IPS-18c (cell line): ENCODE results near the gene SLC1A2.

Experiments used
- H3K4me3 ChIP-seq: 2 replicates; pipeline ENCODE4 v1.7.0; 2013; ENCODE audit warnings: low read depth, mild to moderate bottlenecking, low read length, moderate library complexity; ENCODE audit not compliant: insufficient read depth
- H3K9me3 ChIP-seq: one replicate; pipeline ENCODE4 v1.6.1; 2013; ENCODE audit warnings: mild to moderate bottlenecking, low read length, moderate library complexity; ENCODE audit not compliant: control insufficient read depth, insufficient read depth

Gene SLC1A2

DNA sequence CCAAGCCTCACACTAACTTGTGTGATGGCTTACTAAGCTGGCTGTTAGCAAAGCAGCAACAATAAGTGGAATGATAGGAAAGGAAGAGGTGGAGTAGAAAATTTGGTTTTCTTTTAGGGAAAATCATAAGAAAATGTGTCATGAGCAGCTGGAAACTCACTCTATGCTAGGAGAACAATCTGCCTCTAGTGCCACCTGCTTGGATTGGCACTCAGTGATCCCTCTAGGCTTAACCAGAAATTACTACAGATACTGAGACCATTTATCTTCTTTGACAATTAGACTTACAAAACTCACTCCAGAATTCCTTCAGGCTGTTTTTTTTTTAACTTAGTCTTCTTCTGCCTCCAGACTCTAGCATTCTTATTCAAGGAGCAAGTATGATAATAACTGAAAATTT, 163.1 kb downstream of the SLC1A2 start:
- no peaks in the 10 kb centered on the region for H3K9me3 ChIP-seq
- no peak overlapping the region for H3K4me3 ChIP-seq

DNA sequence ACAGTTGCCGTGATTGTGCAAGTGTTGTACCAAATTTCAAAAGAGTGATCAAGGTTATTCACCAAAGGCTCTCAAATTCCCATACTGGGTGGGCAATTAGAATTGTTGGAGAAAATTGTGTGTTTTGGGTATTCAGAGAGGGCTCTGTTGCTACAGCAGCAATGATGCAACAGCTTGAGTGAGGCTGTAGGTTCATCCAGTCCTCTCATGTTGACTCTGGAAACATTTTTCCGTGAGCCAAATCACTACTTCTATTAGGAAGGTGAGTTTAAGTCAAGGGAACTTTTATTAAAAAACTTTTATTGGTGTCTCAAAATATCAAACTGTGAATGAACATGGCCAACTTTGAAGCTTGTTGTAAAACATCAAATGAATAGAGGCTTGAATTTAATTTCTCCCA, 163.8 kb downstream of the SLC1A2 start:
- Histone ChIP-seq H3K9me3 (no peaks in the 10 kb centered on the region), H3K4me3 (no peak overlapping the region)

DNA sequence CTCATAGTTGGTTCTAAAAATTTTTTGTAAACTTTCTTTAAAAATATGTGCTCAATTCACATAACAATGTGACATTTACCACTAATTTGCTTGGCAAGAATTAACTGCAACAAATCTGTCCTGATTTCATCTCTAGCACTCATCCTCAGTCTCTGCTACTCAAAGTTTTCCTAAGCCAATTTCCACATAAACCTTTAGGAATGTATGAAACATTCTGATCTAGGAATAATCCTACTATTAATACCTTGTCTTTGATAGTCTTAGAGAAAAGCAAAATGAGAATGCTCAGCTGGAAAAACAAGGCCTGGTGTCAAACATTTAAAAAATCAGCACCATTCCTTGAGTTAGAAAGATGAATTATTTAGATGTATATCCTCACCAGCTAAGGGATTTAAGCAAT, 166.1 kb downstream of the SLC1A2 start:
- no peaks in the 10 kb centered on the region for H3K9me3 ChIP-seq
- no peak overlapping the region for H3K4me3 ChIP-seq

DNA sequence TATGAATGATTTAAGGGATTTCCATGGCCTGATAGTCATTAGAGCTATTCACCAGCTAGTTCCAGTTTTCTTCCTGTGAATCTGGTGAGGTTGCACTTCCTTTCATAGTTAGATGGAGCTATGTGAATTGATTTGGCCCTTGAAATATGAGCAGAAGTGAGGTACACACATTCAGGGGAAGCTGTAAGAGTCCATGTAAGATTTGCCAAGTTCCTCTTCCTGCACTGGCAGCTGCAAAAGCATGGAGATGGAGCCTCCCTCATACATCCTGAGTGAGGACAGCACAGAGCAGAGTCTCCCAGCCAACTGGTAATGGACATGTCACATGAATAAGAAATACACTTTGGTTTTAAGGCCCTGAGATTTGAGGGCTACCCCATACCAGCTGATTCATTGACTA, 168.7 kb downstream of the SLC1A2 start:
- Histone ChIP-seq H3K9me3 (no peaks in the 10 kb centered on the region), H3K4me3 (no peak overlapping the region)

DNA sequence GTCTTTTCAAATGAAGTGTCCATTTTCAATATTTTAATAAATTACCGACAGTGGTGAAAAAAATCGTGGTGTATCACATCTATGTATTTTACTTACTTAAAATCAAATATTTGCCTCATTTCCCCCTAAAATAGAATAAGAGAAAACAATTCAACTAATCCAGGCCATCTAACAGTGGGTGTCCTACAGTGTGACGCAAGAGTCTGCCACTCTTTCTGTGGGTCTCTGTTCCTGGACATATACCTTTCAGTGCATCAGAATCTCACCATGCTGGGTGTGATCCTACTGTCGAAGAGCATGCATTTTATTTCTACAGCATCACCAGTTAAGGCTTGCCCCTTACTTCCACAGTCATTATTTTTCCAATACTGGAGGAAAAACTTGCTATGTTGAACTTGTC, 169.2 kb downstream of the SLC1A2 start:
- no peaks in the 10 kb centered on the region for H3K9me3 ChIP-seq
- H3K4me3 ChIP-seq, result no peak overlapping the region

DNA sequence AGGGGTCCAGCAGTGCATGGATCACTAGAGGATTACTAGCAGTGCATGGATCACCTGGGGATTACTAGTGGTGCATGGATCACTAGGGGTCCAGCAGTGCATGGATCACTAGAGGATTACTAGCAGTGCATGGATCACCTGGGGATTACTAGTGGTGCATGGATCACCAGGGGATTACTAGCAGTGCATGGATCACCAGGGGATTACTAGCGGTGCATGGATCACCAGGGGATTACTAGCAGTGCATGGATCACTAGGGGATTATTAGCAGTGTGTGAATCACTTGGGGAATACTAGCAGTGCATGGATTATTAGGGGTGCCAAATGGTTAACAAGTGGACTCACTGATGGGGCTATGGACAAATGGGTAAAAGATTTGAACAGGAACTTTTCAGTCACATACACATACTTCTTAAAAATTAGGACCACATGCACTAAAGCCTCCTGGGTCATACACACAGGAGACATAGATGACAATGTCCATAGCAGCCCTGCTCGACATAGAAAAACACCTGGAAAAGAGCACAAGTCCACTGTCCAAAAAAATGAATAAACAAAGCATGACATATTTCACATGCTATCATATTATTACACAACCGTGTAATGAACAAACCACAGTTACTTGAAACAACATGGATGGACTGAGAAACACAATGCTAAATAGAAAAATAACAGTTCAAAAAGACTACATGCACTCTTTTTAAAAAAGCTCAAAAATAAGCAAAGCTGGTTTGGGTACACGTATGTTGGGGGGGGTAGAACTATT, 170.6 kb downstream of the SLC1A2 start:
- no peaks in the 10 kb centered on the region for H3K9me3 ChIP-seq
- no peak overlapping the region for H3K4me3 ChIP-seq

DNA sequence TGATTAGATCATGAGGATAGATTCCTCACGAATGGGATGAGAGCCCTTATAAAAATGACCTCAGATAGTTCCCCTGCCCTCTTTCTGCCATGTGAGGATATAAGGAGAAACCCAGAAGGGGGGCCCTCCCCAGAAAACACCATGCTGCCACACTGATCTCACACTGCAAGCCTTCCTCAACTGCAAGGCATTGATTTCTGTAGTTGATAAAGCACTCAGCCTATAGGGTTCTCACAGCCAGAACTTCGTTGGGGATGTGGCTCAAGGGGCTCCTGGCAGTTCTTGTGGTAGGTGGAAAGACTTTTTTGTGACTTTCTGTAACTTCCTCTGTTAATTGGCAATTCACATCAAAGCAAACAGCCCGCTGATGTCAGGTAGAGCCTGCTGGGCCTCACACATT, 171.5 kb downstream of the SLC1A2 start:
- Histone ChIP-seq H3K4me3 (no peak overlapping the region), H3K9me3 (no peaks in the 10 kb centered on the region)

DNA sequence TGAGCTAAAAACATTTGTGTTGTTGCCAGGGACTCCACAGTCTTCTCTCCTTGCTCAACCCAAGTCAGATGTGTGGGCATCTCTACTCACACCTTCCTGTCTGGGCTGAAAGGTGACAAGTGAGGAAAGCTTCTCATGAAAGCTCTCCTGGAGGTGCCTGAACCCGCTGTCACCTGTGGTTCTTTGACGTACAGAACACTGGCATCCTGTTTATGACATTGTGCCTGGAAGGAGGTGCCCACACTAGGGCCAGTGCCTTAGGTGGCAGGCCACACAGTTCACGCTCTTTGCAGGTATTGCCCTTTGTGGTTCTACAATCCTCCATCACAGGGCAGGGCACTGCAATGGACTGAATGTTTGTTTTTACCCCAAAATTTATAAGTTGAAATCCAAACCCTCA, 171.9 kb downstream of the SLC1A2 start:
- H3K4me3 ChIP-seq, result no peak overlapping the region
- no peaks in the 10 kb centered on the region for H3K9me3 ChIP-seq

DNA sequence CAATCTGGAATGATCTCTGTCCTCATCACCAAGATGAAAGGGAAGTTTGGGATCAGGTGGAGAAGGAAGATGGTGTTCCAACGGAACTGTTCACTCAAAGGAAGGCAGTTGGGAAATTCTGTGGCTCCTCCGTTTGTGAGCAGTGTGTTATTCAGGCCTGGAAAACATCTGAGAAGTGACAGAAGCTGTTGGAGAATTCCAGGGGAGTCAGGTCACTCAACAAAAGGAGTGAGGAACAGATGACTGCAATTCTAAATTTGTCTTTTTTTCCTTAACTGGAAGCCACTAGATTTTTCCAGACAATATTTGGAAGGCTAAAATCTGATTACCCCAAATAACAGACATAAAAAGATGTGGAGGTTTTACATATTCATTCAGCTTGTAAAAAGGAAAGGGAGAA, 172.6 kb downstream of the SLC1A2 start:
- H3K9me3 ChIP-seq, result no peaks in the 10 kb centered on the region
- no peak overlapping the region for H3K4me3 ChIP-seq

DNA sequence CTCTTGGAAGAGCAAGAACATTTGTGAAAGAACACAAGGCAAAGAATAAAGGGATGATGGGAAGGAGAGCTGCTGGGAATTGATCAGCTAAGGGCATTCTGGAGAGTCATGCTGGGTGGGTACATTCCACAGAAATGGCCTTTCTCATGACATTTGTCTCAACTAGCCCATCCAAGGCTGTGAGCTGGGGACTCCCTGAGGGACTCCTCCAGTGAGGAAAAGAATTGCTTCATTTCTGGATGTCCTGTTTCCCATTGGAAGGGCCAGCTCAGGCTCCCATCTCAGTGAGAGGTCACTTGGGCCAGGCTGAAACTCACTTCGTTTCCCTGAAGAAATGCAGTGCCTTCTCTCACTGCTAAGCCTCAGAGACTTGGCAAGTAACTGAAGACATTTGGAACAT, 173.6 kb downstream of the SLC1A2 start:
- no peak overlapping the region for H3K4me3 ChIP-seq
- H3K9me3 ChIP-seq, result no peaks in the 10 kb centered on the region

DNA sequence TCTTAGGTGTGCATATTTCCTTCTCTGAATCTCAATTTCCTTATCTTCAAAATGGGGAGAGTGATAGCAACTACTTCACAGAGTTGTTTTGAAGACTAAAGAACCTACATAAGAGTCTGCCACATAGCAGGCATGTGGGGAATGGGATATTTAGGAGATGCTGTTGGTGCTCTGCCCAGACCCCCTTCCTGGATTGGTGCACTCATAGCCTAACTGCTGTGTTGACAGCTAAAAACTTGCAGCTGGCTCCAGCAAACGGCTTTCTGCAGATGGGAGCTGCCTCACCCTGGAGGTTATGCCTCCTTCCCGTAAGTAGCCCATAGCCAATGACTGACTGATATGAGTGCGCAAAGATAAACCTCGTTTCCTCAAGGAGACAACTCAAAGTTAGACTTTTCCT, 174.3 kb downstream of the SLC1A2 start:
- Histone ChIP-seq H3K4me3 (no peak overlapping the region), H3K9me3 (no peaks in the 10 kb centered on the region)

DNA sequence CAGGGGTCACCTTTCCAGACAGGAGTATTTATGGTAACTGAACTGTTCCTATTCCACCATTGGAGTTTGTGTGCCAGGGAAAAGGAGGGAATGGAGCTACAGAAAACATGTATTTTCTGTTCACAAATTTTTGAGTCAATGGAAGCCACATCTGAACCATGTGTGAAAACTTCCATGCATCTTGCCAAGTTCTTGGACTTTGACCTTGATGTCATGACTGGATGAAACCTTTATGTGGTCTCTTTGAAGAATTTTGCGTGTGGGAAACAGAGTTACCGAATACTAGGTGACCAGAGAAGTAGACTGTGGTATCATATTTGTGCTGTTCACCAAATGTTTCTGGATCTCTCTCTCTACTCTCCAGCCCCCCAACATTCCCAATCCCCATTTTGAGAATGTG, 175.6 kb downstream of the SLC1A2 start:
- no peak overlapping the region for H3K4me3 ChIP-seq
- H3K9me3 ChIP-seq, result no peaks in the 10 kb centered on the region

DNA sequence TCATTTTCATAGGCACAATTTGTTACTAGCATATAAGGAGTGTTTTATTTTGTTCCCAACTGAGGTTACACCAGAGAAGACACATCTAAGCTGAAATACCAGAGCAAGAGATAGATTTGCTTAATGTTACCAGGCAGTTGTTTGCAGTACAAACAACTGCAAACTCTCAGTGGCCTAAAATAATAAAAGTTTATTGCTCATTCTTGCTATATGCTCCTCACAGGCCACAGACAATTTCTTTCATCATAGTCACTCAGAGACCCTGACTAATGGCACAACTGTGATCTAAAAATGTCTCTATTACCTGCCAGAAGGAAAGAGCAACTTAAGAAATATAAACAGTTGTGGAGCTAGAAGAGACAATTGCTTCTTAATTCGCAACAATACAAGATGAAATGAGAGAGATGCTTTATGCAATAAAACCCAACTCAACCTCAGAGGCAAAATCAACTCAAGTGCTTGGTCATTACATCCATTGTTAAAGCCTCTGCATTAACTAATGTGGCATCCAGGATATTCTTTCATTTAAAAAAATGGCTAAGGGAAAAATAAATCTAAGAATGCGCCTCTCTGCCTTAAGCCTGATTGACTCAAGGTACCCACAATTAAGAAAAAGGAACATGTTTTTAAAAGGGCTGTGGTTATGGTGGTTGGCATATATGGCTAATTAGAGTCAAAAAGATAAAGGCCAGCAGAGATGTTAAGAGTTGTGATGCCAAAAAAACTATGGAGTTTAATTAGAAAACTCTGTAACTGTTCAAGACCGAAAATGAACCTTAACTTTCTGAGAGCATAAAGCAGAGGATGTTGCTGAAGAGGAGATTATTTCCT, 176.7 kb downstream of the SLC1A2 start:
- H3K9me3 ChIP-seq, result no peaks in the 10 kb centered on the region
- no peak overlapping the region for H3K4me3 ChIP-seq

DNA sequence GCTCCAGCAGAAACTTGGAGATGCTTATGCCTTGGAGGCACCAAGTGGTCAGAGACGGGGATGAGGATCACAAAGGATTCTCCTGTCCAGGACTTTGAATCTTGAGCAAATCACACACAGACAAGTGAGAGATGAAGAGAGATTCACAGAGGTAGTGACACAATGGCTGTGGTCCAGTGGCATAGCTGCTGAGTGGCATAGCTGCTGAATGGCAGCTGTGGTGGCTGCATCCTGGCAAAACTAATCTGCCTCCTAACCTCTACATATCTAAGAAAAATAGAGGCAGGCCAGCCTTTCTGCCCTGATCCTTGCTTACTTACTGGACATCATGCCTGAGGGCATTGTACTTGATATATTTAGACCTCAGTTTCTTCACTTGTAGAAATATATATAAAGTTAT, 177.8 kb downstream of the SLC1A2 start:
- Histone ChIP-seq H3K9me3 (no peaks in the 10 kb centered on the region), H3K4me3 (no peak overlapping the region)

DNA sequence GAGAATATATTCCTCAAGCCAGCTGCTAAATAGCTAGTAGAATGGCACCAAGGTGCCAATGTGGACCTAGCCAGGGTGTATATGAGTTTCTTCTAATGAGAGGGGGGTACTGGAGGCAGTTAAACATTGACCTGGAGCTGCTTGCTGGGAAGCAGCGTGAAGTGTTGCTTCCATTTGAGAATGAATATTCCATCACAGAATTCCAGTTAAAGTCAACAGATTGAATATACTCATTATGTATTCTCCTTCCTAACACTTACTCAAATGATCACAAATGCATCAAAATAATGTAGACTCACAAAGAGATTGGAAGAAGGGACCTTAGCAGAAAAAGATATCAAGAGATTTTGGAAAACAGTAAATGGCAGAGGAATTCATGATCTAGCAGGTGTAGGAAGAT, 178.3 kb downstream of the SLC1A2 start:
- H3K9me3 ChIP-seq, result no peaks in the 10 kb centered on the region
- no peak overlapping the region for H3K4me3 ChIP-seq

DNA sequence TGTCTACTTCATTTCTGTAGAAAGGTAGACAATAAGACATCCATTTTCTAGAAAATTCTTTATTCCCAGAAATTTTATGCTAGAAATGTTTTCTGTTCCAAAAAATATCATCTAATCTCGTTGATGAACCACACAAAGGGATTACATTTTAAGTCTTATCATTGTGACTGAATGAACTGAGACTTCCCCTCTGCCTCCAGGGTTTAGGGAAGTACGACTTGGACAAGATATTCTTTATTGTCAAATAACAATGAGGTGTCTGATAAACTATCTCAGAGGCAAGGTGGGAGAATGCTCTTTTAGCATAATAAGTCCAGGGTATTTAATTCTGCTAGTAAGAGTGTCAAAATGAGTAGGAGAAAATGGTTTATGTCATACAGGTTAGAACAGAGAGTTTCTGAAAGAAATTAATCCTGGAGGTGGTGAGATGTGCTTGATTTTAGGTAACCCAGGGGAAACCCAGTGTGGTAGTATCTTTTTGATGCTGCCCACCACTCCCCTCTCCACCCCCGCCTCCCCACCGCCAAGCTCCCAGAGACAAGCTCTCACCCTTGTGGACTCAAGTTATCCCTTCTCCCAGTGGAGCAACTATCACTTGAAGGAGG, 179.8 kb downstream of the SLC1A2 start:
- Histone ChIP-seq H3K4me3 (no peak overlapping the region), H3K9me3 (no peaks in the 10 kb centered on the region)

DNA sequence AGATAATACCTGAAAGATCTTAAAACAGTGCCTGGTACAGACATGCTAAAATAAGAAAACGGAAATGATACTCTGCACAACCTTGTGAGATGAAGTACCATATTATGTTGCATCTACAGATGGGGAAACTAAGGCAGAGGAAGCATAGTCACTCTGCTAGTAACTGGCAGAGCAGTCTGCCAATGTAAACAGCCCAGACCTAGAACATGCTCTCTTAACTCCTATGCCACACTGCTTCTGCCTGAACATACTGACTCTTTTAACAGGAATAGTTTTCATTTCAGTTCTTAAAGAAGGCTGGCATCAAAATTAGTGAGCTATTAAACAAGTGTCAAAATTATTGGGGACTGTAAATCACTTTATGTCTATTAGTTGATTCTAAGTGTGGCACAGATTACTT, 180.5 kb downstream of the SLC1A2 start:
- Histone ChIP-seq H3K4me3 (no peak overlapping the region), H3K9me3 (no peaks in the 10 kb centered on the region)
